ENCODE data around the gene DGKB.

- TF ChIP-seq CTCF (conservative IDR thresholded peaks at IDR 0.05 in 1 of 2, IDR thresholded peaks at IDR 0.05 in 1 of 2; ENCODE audit: low read depth in 1 of 2, low read length in 2 of 2) (no peak), EZH2 (IDR thresholded peaks at IDR 0.05; ENCODE audit: low read length, missing control alignments) (no peak)
Measured at GRCh38 chr7:14147532-14147931, 755.0 kb downstream of the DGKB start.
